IPS-18c (cell line): ENCODE results near the gene RGS7.
"Not testable (repeated sequence)": the region's sequence is repeated elsewhere in the genome, so short reads cannot be mapped to it uniquely, and the experiment has no call there.

ENCODE experiments used
- H3K4me3 ChIP-seq: 2 replicates; pipeline ENCODE4 v1.7.0; 2013; ENCODE audit warnings: low read depth, mild to moderate bottlenecking, low read length, moderate library complexity; ENCODE audit not compliant: insufficient read depth
- H3K9me3 ChIP-seq: one replicate; pipeline ENCODE4 v1.6.1; 2013; ENCODE audit warnings: mild to moderate bottlenecking, low read length, moderate library complexity; ENCODE audit not compliant: control insufficient read depth, insufficient read depth

The RGS7 gene

GRCh38 chr1:240797050-240797449, 560.0 kb downstream of the RGS7 start:
- Histone ChIP-seq H3K9me3 (no peaks in the 10 kb centered on the region), H3K4me3 (no peak overlapping the region)

- H3K9me3 ChIP-seq = no peaks in the 10 kb centered on the region
- no peak overlapping the region for H3K4me3 ChIP-seq
Measured at GRCh38 chr1:240794046-240794843, 562.8 kb downstream of the RGS7 start.

- Histone ChIP-seq H3K9me3 (no peaks in the 10 kb centered on the region), H3K4me3 (no peak overlapping the region)
Measured at GRCh38 chr1:240792915-240793529, 564.0 kb downstream of the RGS7 start.

GRCh38 chr1:240790856-240791255, 566.1 kb downstream of the RGS7 start:
- no peaks in the 10 kb centered on the region for H3K9me3 ChIP-seq

GRCh38 chr1:240786880-240787279, 570.1 kb downstream of the RGS7 start:
- no peak overlapping the region for H3K4me3 ChIP-seq
- no peaks in the 10 kb centered on the region for H3K9me3 ChIP-seq

More at GRCh38 chr1:240790856-240791255, 566.1 kb downstream of the RGS7 start:
- no peak overlapping the region for H3K4me3 ChIP-seq

GRCh38 chr1:240784776-240785175, 572.2 kb downstream of the RGS7 start:
- Histone ChIP-seq H3K9me3 (no peaks in the 10 kb centered on the region), H3K4me3 (no peak overlapping the region)

GRCh38 chr1:240783728-240784137, 573.3 kb downstream of the RGS7 start:
- H3K4me3 ChIP-seq, H3K9me3 ChIP-seq: not testable (repeated sequence)

- Histone ChIP-seq H3K9me3 (no peaks in the 10 kb centered on the region), H3K4me3 (no peak overlapping the region)
Measured at GRCh38 chr1:240776237-240776636, 580.8 kb downstream of the RGS7 start.

- H3K9me3 ChIP-seq = no peaks in the 10 kb centered on the region
- no peak overlapping the region for H3K4me3 ChIP-seq
Measured at GRCh38 chr1:240772131-240772530, 584.9 kb downstream of the RGS7 start.

GRCh38 chr1:240771450-240771849, 585.6 kb downstream of the RGS7 start:
- Histone ChIP-seq H3K9me3 (no peaks in the 10 kb centered on the region), H3K4me3 (no peak overlapping the region)

- Histone ChIP-seq H3K9me3 (no peaks in the 10 kb centered on the region), H3K4me3 (no peak overlapping the region)
Measured at GRCh38 chr1:240768979-240769378, 588.0 kb downstream of the RGS7 start.

- Histone ChIP-seq H3K4me3 (no peak overlapping the region), H3K9me3 (no peaks in the 10 kb centered on the region)
Measured at GRCh38 chr1:240766831-240767230, 590.2 kb downstream of the RGS7 start.

- H3K9me3 ChIP-seq = no peaks in the 10 kb centered on the region
- no peak overlapping the region for H3K4me3 ChIP-seq
Measured at GRCh38 chr1:240765732-240766363, 591.2 kb downstream of the RGS7 start.

GRCh38 chr1:240763771-240764170, 593.2 kb downstream of the RGS7 start:
- H3K4me3 ChIP-seq = no peak overlapping the region

GRCh38 chr1:240763095-240763494, 593.9 kb downstream of the RGS7 start:
- not testable (repeated sequence) for H3K4me3 ChIP-seq, H3K9me3 ChIP-seq

More at GRCh38 chr1:240763771-240764170, 593.2 kb downstream of the RGS7 start:
- no peaks in the 10 kb centered on the region for H3K9me3 ChIP-seq

GRCh38 chr1:240762471-240762987, 594.5 kb downstream of the RGS7 start:
- H3K9me3 ChIP-seq, H3K4me3 ChIP-seq: not testable (repeated sequence)

- H3K4me3 ChIP-seq, H3K9me3 ChIP-seq: not testable (repeated sequence)
Measured at GRCh38 chr1:240758777-240759176, 598.2 kb downstream of the RGS7 start.

- no peak overlapping the region for H3K4me3 ChIP-seq
- no peaks in the 10 kb centered on the region for H3K9me3 ChIP-seq
Measured at GRCh38 chr1:240758296-240758695, 598.7 kb downstream of the RGS7 start.
